GM12875 (cell line): ENCODE data around the gene ATF4.

Source experiments
- H3K4me3 ChIP-seq: one replicate; pipeline ENCODE4 v1.5.1; 2011; ENCODE audit warnings: low read depth, low read length, control low read depth
- TF ChIP-seq, protein P1 (sequence below): IDR thresholded peaks from 2 replicates; pipeline ENCODE4 v1.5.1; 2011; ENCODE audit warnings: low read depth, mild to moderate bottlenecking, control low read depth, inconsistent platforms, low read length, moderate library complexity, borderline replicate concordance; ENCODE audit not compliant: insufficient read depth

Gene ATF4

GRCh38 chr22:39520226-39521105, at the start of gene ATF4:
TSS of gene ATF4 (plus strand) at chr22:39520562. CDS start at chr22:39521446, 884 bp downstream.
- H3K4me3 ChIP-seq, result peak within 1 kb of the TSS; percentile 93
- TF ChIP-seq, protein P1, sequence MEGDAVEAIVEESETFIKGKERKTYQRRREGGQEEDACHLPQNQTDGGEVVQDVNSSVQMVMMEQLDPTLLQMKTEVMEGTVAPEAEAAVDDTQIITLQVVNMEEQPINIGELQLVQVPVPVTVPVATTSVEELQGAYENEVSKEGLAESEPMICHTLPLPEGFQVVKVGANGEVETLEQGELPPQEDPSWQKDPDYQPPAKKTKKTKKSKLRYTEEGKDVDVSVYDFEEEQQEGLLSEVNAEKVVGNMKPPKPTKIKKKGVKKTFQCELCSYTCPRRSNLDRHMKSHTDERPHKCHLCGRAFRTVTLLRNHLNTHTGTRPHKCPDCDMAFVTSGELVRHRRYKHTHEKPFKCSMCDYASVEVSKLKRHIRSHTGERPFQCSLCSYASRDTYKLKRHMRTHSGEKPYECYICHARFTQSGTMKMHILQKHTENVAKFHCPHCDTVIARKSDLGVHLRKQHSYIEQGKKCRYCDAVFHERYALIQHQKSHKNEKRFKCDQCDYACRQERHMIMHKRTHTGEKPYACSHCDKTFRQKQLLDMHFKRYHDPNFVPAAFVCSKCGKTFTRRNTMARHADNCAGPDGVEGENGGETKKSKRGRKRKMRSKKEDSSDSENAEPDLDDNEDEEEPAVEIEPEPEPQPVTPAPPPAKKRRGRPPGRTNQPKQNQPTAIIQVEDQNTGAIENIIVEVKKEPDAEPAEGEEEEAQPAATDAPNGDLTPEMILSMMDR, result no peak

GRCh38 chr22:39471381-39472141, 48.8 kb upstream of the ATF4 start:
- no peak overlapping the region for H3K4me3 ChIP-seq
- TF ChIP-seq, protein P1, result no peak

- no peak overlapping the region for H3K4me3 ChIP-seq
- TF ChIP-seq, protein P1, result no peak
Observed at GRCh38 chr22:39472570-39473556, 47.5 kb upstream of the ATF4 start.

- no peak overlapping the region for H3K4me3 ChIP-seq
- TF ChIP-seq, protein P1, result no peak
Observed at GRCh38 chr22:39473851-39474250, 46.5 kb upstream of the ATF4 start.

DNA sequence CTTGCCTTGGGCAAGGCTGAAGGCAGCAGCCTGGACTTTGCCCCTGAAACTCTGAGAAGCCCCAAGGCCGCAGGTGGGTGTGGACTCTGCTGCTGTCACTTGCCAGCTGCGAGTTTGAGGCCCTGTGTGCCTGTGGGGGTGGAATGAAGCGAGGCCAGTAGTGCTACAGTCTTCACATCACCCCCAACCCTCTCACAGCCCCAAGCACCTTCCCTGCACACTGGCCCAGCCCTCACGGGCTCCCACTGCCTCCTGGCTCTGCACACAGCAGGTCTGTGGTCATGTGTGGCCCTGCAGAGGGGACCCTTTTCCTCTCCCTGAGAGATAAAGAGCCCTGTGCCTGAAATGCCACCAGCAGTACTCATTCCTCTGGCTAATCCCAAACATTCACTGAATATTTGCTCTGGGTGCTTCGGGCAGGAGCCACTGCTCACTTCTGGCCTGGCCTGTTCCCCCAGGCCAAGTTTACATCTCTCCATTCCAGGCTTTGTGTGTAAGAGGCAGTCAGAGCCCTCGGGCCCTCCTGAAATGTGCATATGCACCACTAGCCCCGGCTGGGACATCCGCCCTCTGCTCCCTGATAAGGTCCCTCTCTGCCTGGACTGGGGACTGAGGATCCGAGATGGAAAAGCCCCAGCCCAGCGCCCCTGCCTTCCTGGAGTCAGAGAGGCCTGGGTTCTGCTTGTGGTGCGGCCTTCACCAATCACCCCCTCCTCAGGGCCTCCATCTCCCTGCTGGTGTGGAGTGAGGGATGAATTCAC, 45.8 kb upstream of the ATF4 start:
- H3K4me3 ChIP-seq, result no peak overlapping the region
- TF ChIP-seq, protein P1, result no peak

- TF ChIP-seq, protein P1, result no peak
Observed at GRCh38 chr22:39475337-39475736, 45.0 kb upstream of the ATF4 start.

More at GRCh38 chr22:39475337-39475736, 45.0 kb upstream of the ATF4 start:
- H3K4me3 ChIP-seq, result no peak overlapping the region
